Activated CD8-positive, alpha-beta memory T cell treated with anti-CD3 and anti-CD28 coated beads, Interleukin-2, amount 50 U/mL, for 1 hour (primary cell): ENCODE measurements around the gene ALDH1A2.
"Not testable (repeated sequence)": the region's sequence is repeated elsewhere in the genome, so short reads cannot be mapped to it uniquely, and the experiment has no call there.

ENCODE experiments used
- DNase-seq: peaks from one replicate; pipeline ENCODE4 v3.0.0-alpha.2; 2020; ENCODE audit errors: extremely low read depth

Gene ALDH1A2

GRCh38 chr15:58066042-58066867 lies 744 bp upstream of the ALDH1A2 start:
- DNase-seq, result no peak

DNA sequence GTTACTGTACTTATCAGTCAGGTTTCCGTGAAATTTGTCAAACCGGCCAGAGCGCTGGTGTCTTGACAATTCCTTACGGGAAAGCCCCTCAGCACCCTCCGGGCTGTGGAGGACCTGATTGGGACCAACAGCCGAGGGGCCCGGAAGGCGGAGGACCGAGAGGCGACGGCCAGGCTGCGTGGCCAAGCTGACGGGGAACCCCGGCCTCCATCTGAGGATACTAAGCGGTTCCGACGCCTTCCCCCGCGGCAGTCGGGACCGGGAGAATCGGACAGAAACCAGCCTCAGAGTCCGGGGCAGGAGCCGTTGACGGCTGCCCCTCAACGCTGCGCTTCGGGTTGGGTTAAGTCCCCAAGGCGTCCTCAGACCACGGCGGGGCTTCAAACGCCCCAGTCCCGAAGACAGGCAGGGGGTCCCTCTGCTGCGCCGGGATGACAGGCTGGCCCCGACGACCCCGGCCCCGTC lies 499 bp downstream of the ALDH1A2 start:
- no peak for DNase-seq

DNA sequence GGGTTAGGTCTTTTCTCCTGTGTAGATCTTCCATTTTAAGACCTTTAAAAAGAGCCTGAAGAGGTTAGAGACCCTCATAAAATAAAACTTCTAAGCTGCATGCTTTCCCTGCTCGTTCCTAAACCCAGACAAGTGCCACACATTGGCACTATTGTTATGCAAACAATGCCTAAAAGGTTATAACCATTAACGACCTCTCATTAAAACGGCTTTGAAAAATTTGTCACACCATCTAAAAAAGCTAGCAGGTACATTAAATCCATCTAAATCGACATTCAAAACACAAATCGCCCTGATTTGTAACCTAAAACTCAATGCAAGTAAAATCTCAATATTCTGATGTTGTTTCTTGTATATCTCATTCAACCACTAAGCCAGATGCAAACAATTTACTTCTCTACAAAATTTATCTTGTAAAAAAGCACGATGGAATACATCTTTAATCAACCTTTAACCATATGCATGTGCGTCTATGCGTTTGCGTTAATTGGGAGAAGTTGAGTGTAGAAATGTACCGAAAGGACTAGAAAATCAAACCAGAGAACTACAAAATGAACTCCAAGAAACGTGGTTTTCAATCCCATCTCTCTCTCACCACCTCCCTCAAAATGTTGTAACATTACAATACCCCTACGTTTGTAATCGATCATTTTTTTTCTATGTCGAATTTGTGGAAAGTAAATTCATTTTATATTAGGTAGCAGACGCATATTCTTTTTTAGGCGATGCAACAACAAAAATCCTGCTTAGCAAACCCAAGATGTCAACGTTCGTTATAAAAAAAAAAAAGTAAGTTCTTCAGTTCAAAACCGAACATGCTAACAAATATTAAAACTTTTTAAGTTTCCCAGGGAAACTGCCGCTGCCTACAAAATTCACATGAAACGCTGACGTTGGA lies 1.2 kb downstream of the ALDH1A2 start:
- no peak for DNase-seq

GRCh38 chr15:58063614-58064013 lies 1.9 kb downstream of the ALDH1A2 start:
- DNase-seq, result no peak

GRCh38 chr15:58062983-58063382 lies 2.5 kb downstream of the ALDH1A2 start:
- DNase-seq, result no peak

- DNase-seq, result no peak
These were observed 3.3 kb downstream of the ALDH1A2 start for GRCh38 chr15:58062175-58062574.

- DNase-seq, result no peak
These were observed 4.9 kb downstream of the ALDH1A2 start for GRCh38 chr15:58060575-58060974.

- DNase-seq, result no peak
These were observed 6.8 kb downstream of the ALDH1A2 start for GRCh38 chr15:58058729-58059128.

- DNase-seq, result no peak
These were observed 7.4 kb downstream of the ALDH1A2 start for GRCh38 chr15:58058073-58058472.

DNA sequence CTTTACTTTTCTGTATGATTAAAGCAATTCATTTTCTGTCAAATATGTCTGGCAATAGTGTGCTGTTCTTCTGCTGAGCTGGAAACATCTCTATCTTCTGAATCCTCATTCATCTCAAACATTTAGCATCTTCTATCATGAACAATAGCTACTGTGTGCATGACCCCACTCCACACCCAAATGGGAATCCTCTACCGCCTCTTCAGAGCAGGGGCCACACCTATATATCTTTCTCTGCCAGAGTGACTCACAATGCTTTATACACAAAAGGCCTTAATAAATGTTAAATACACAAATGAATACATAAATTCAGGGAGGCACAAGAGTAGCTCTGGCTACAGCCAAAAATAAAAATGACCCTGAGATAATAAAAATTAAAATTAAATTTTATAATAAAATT lies 8.0 kb downstream of the ALDH1A2 start:
- no peak for DNase-seq

DNA sequence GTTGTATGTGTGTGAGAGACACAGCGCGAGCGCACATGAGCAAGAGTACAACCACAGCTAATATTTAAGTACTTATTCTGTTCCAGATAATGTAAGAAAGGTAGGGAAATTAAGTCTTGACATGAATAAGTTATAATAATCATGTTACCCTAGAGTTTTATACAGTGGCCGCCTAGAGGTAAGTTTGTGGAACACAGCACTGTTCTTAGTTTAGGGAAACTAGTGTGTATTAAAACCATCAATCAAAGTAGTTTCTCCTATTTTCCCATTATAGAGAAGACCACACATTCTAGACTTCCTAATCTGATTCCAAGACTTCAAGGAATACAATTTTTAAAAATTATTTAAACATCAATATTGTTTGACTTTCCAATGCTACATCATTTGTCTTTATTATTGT lies 9.5 kb downstream of the ALDH1A2 start:
- DNase-seq, result no peak

- DNase-seq, result no peak
These were observed 12.0 kb downstream of the ALDH1A2 start for GRCh38 chr15:58053315-58054153.

GRCh38 chr15:58052334-58052733 lies 13.2 kb downstream of the ALDH1A2 start:
- no peak for DNase-seq

GRCh38 chr15:58049520-58050227 lies 15.8 kb downstream of the ALDH1A2 start:
- no peak for DNase-seq

DNA sequence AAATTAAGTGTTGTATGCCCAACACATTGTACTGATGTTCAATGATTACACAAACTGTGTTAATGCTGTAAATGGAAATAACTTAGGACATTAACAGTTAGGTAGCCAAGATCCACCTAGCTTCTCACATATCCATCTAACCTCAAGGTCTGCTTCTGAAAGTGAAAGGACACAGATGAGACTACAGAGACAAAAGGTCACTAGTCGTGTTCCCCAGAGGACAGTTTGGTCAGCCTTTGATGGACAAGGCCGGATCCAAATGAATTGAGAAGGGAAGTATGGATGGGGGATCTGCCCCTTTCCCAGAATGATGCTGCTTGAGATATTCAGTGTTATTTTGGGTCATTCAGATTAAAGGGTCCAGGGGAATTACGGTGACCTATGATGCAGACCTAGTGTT lies 17.2 kb downstream of the ALDH1A2 start:
- DNase-seq, result no peak

DNA sequence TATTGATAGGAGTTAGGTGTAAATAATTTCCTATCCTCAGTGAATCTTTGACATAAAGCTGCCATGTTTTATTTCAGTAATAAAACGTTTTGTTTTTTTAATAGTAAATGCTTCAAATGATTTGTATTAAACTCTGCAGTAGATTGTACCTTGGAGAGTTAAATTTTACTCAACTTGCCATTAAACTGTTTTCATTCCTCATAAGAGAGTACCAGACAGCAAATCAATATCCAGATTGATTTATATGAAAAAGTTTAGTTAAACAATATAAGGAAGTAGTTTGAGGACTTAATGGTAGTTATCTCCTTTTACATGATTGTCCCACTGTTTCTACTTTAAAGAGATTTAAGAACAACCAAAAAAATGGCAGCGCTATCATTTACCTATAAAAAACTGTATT lies 18.4 kb downstream of the ALDH1A2 start:
- DNase-seq, result no peak

- DNase-seq, result no peak
These were observed 19.0 kb downstream of the ALDH1A2 start for GRCh38 chr15:58046467-58046866.

- DNase-seq, result not testable (repeated sequence)
These were observed 20.1 kb downstream of the ALDH1A2 start for GRCh38 chr15:58045376-58045775.

DNA sequence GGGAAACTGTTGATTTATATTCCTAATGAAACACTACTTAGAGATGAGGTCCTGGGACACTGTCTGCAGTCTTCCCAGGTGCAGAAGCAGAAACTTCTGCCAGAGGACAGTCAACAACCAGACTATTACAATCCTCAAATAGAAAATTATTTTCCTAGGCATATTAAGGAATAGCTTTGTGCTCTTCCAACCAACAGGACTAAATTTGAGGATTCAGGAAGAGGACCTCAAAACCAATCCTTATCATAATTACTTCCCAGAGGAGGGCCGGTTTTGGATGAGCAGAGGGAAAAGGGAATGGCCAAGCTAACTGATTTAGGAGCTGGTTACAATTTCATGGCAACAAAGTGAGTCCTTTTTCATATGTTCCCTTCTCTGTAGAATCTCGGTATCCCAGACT lies 21.0 kb downstream of the ALDH1A2 start:
- DNase-seq, result no peak

DNA sequence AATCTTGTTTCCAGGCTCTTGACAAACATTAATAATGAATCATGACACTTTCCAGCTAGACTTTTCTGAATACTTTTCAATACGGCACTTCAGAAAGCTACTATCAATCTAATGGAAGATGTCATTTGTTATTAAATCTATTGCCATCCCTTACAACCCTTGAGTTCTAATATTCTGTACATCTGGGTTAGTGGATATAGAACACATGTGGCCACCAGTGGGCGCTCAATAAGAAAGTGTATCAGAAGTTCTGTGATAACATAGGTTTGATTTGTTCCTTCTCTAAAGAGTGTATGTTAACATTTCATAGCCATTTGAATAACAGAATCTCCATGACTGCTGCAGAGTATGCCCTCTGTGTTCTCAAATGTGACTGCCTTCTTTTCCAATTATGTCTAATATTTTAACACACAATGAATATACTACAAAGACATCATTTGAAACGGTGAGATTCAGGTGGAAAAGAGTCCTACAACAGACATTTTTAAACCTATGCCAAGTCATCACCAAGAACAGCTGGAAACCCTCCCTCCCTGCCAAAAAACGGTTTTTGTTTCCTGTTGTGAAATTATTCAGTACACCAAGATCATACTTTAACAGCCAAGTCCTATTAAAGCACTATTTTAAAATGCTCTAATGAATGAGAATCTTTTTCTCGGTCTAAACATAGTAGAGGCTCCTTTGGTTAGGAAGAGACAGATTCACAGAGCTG lies 22.2 kb downstream of the ALDH1A2 start:
- DNase-seq, result no peak

DNA sequence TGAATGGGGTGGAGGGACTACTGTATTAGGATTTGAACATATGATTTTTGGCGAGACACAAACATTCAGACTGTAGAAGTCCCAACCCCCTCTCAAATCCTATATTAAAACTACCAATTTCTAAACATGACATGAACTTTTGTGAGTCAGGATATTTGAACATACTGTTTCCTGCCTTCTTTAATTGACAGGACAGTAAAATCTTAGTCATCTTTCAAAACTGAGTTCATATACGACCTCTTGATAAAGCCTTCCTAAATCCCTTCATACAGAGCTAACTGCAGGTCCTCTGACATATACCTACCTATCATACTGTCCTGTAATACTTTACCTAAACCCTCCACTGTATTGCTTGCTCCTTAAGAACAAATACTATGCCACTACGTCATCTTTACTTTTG lies 23.5 kb downstream of the ALDH1A2 start:
- no peak for DNase-seq
